Mesenchymal stem cell (in vitro differentiated cells and primary cell): ENCODE measurements around the gene NBDY.

ENCODE experiments used
- DNase-seq: peaks from one replicate; pipeline ENCODE4 v3.0.0-alpha.2; 2013
- H2AFZ ChIP-seq: one replicate; pipeline ENCODE4 v1.6.1; 2013; ENCODE audit warnings: low read depth, mild to moderate bottlenecking, control low read depth, inconsistent platforms, low read length, moderate library complexity
- H2AK5ac ChIP-seq: 2 replicates; pipeline ENCODE4 v1.6.1; 2013; ENCODE audit warnings: low read length, moderate library complexity, mild to moderate bottlenecking, inconsistent platforms; ENCODE audit not compliant: severe bottlenecking
- H2BK120ac ChIP-seq: one replicate; pipeline ENCODE4 v1.6.1; 2013; ENCODE audit warnings: low read depth, mild to moderate bottlenecking, inconsistent platforms, low read length, moderate library complexity
- H2BK12ac ChIP-seq, 2 experiments: one replicate each; pipeline ENCODE4 v1.6.1; 2013; ENCODE audit warnings: inconsistent platforms in 2 of 2, low read length in 2 of 2, mild to moderate bottlenecking in 2 of 2, moderate library complexity in 2 of 2, control low read depth in 1 of 2
- H2BK15ac ChIP-seq: one replicate; pipeline ENCODE4 v1.6.1; 2013; ENCODE audit warnings: mild to moderate bottlenecking, low read depth, inconsistent platforms; ENCODE audit not compliant: poor library complexity, severe bottlenecking
- H2BK5ac ChIP-seq: 2 replicates; pipeline ENCODE4 v1.6.1; 2013; ENCODE audit warnings: low read depth, mild to moderate bottlenecking, low read length, control low read depth, inconsistent platforms; ENCODE audit not compliant: poor library complexity, severe bottlenecking
- H3K14ac ChIP-seq, 2 experiments: one replicate each; pipeline ENCODE4 v1.6.1; 2013; ENCODE audit warnings: inconsistent platforms in 2 of 2, low read length in 2 of 2, control low read depth in 1 of 2, mild to moderate bottlenecking in 1 of 2, moderate library complexity in 1 of 2
- H3K18ac ChIP-seq, 2 experiments: one replicate each; pipeline ENCODE4 v1.6.1; 2013; ENCODE audit warnings: inconsistent platforms in 2 of 2, low read length in 2 of 2, control low read depth in 1 of 2, low read depth in 1 of 2, mild to moderate bottlenecking in 1 of 2
- H3K23ac ChIP-seq, 2 experiments: one replicate each; pipeline ENCODE4 v1.6.1; 2013; ENCODE audit warnings: inconsistent platforms in 2 of 2, low read length in 2 of 2, mild to moderate bottlenecking in 2 of 2, moderate library complexity in 2 of 2, control low read depth in 1 of 2
- H3K27ac ChIP-seq: 2 replicates; pipeline ENCODE4 v1.5.1; 2013; ENCODE audit warnings: mild to moderate bottlenecking, moderate library complexity, low read length, control low read depth, inconsistent platforms; ENCODE audit not compliant: poor library complexity, severe bottlenecking
- H3K27me3 ChIP-seq, 2 experiments: 2 replicates each; pipeline versions ENCODE4 v1.6.1 to v1.7.0; 2013; ENCODE audit warnings: low read length in 2 of 2, mild to moderate bottlenecking in 2 of 2, moderate library complexity in 2 of 2, control low read depth in 1 of 2, inconsistent platforms in 1 of 2; ENCODE audit not compliant: control insufficient read depth in 1 of 2, insufficient read depth in 1 of 2
- H3K36me3 ChIP-seq, 2 experiments: 2 replicates each; pipeline versions ENCODE4 v1.6.1 to v1.7.0; 2013; ENCODE audit warnings: low read length in 2 of 2, control low read depth in 1 of 2, inconsistent platforms in 1 of 2, low read depth in 1 of 2, mild to moderate bottlenecking in 1 of 2; ENCODE audit not compliant: insufficient read depth in 2 of 2, control insufficient read depth in 1 of 2
- H3K4ac ChIP-seq, 2 experiments: one replicate each; pipeline ENCODE4 v1.6.1; 2013; ENCODE audit warnings: inconsistent platforms in 2 of 2, low read length in 2 of 2, mild to moderate bottlenecking in 2 of 2, moderate library complexity in 2 of 2, control low read depth in 1 of 2, low read depth in 1 of 2
- H3K4me1 ChIP-seq: 2 replicates; pipeline ENCODE4 v1.6.1; 2013; ENCODE audit warnings: low read depth, low read length, control low read depth; ENCODE audit not compliant: control insufficient read depth, insufficient read depth
- H3K4me2 ChIP-seq: 2 replicates; pipeline ENCODE4 v1.6.1; 2013; ENCODE audit warnings: low read length, mild to moderate bottlenecking, inconsistent platforms; ENCODE audit not compliant: poor library complexity, severe bottlenecking
- H3K4me3 ChIP-seq, 2 experiments: 2 replicates each; pipeline versions ENCODE4 v1.5.1 to v1.7.0; 2013; ENCODE audit warnings: low read length in 2 of 2, mild to moderate bottlenecking in 2 of 2, control low read depth in 1 of 2, low read depth in 1 of 2; ENCODE audit not compliant: insufficient read depth in 1 of 2
- H3K79me1 ChIP-seq: replicated peaks from 2 replicates; pipeline ENCODE4 v1.6.1; 2013; ENCODE audit warnings: mild to moderate bottlenecking, control low read depth, low read length, inconsistent platforms; ENCODE audit not compliant: poor library complexity, severe bottlenecking
- H3K9ac ChIP-seq: 2 replicates; pipeline ENCODE4 v1.7.0; 2013; ENCODE audit warnings: mild to moderate bottlenecking, low read length, moderate library complexity
- H3K9me3 ChIP-seq: 2 replicates; pipeline ENCODE4 v1.7.0; 2013; ENCODE audit warnings: mild to moderate bottlenecking, low read length; ENCODE audit not compliant: control insufficient read depth
- H4K8ac ChIP-seq: one replicate; pipeline ENCODE4 v1.6.1; 2013; ENCODE audit warnings: inconsistent platforms, mild to moderate bottlenecking, low read length, moderate library complexity
- H4K91ac ChIP-seq: one replicate; pipeline ENCODE4 v1.6.1; 2013; ENCODE audit warnings: mild to moderate bottlenecking, low read length, inconsistent platforms
- WGBS: methylation state at CpG from one replicate; pipeline ENCODE4 v1.1.7; 2013; ENCODE audit warnings: mixed read lengths; 5-methylcytosine and 5-hydroxymethylcytosine counted together

Gene NBDY

DNA sequence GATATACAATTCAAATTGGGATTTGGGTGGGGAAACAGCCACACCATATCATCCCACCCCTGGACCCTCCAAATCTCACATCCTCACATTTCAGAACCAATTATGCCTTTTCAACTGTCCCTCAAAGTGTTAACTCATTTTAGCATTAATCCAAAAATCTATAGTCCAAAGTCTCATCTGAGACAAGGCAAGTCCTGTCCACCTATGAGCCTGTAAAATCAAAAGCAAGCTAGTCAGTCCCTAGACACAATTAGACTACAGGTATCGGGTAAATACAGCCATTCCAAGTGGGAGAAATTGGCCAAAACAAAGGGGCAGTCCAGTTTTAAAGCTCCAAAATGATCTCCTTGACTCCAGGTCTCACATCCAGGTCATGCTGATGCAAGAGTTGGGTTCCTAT is 128.0 kb downstream of the NBDY start:
- H3K14ac ChIP-seq, result no peak overlapping the region
- no peak overlapping the region for H4K91ac ChIP-seq
- H4K8ac ChIP-seq, result no peak overlapping the region
- no peak overlapping the region for H3K4ac ChIP-seq
- H3K9ac ChIP-seq, result no peak overlapping the region
- no peak overlapping the region for H2BK5ac ChIP-seq
- H3K23ac ChIP-seq, result no peak overlapping the region
- no peak overlapping the region for H2AFZ ChIP-seq
- H2BK15ac ChIP-seq, result no peak overlapping the region
- no peak overlapping the region for H3K27ac ChIP-seq
- H2BK12ac ChIP-seq, result no peak overlapping the region
- H3K9me3 ChIP-seq, result peaks cover 4% of the 10 kb centered on the region
- no peak overlapping the region for H3K4me3 ChIP-seq
- no peak overlapping the region for H2BK120ac ChIP-seq
- H3K27me3 ChIP-seq, result peaks cover 0 to 7% of the 10 kb centered on the region in 2 experiments
- H3K79me1 ChIP-seq, result no peaks in the 10 kb centered on the region
- no peak overlapping the region for H3K18ac ChIP-seq
- DNase-seq, result no peak
- H3K4me1 ChIP-seq, result no peaks in the 10 kb centered on the region
- no peaks in the 10 kb centered on the region for H3K36me3 ChIP-seq
- no peak overlapping the region for H2AK5ac ChIP-seq
- H3K4me2 ChIP-seq, result no peak overlapping the region
- WGBS, result 78% methylated on average over 1 of the region's 1 CpG

- no peak overlapping the region for H3K18ac ChIP-seq
- peaks cover 0 to 29% of the 10 kb centered on the region in 2 experiments for H3K27me3 ChIP-seq
- no peak overlapping the region for H2BK15ac ChIP-seq
- H3K27ac ChIP-seq, result no peak overlapping the region
- no peak for DNase-seq
- H4K91ac ChIP-seq, result no peak overlapping the region
- WGBS, result 56% methylated on average over 2 of the region's 2 CpGs
- no peaks in the 10 kb centered on the region for H3K9me3 ChIP-seq
- no peaks in the 10 kb centered on the region for H3K4me1 ChIP-seq
- H3K4me3 ChIP-seq, result no peak overlapping the region
- no peak overlapping the region for H2AK5ac ChIP-seq
- no peak overlapping the region for H2BK12ac ChIP-seq
- H3K4me2 ChIP-seq, result no peak overlapping the region
- no peak overlapping the region for H2BK5ac ChIP-seq
- no peak overlapping the region for H3K4ac ChIP-seq
- no peak overlapping the region for H3K23ac ChIP-seq
- no peak overlapping the region for H2BK120ac ChIP-seq
- H3K14ac ChIP-seq, result no peak overlapping the region
- no peak overlapping the region for H3K9ac ChIP-seq
- no peak overlapping the region for H4K8ac ChIP-seq
- H3K79me1 ChIP-seq, result no peaks in the 10 kb centered on the region
- H3K36me3 ChIP-seq, result no peaks in the 10 kb centered on the region
- no peak overlapping the region for H2AFZ ChIP-seq
Measured at GRCh38 chrX:56860888-56861287, 131.8 kb downstream of the NBDY start.
